ENCODE data around the gene SPRY4. TPM values are rescaled to one million over a fixed set of nuclear protein-coding genes. Genes with fewer than 3 reads are reported as not detected.

Gene SPRY4
- total RNA-seq, 1 donor from 2014 or later: 74.2 TPM

- Mint-ChIP-seq H3K9me3 (ENCODE audit: unreplicated experiment) (no peaks in the 10 kb centered on the region), H3K27me3 (ENCODE audit: unreplicated experiment) (peaks cover 6% of the 10 kb centered on the region), H3K36me3 (ENCODE audit: low read depth, unreplicated experiment) (peaks cover 33% of the 10 kb centered on the region), H3K27ac (ENCODE audit: unreplicated experiment) (peak overlapping the region; percentile 55), H3K4me1 (ENCODE audit: unreplicated experiment) (peaks cover 75% of the 10 kb centered on the region), H3K4me3 (ENCODE audit: unreplicated experiment) (peak overlapping the region; percentile 87)
- DNase-seq (ENCODE audit: low spot score): no peak
- no peak for TF ChIP-seq CTCF (IDR thresholded peaks at IDR 0.05; ENCODE audit: unreplicated experiment)
These were observed 4.4 kb downstream of the SPRY4 start for GRCh38 chr5:142320430-142320738.

- H3K4me3 Mint-ChIP-seq (ENCODE audit: unreplicated experiment): peak overlapping the region; percentile 87
- no peak overlapping the region for H3K27ac Mint-ChIP-seq (ENCODE audit: unreplicated experiment)
- no peak for DNase-seq (ENCODE audit: low spot score)
- H3K36me3 Mint-ChIP-seq (ENCODE audit: low read depth, unreplicated experiment): peaks cover 36% of the 10 kb centered on the region
- no peak for TF ChIP-seq CTCF (IDR thresholded peaks at IDR 0.05; ENCODE audit: unreplicated experiment)
- peaks cover 81% of the 10 kb centered on the region for H3K4me1 Mint-ChIP-seq (ENCODE audit: unreplicated experiment)
- H3K9me3 Mint-ChIP-seq (ENCODE audit: unreplicated experiment): no peaks in the 10 kb centered on the region
- peaks cover 6% of the 10 kb centered on the region for H3K27me3 Mint-ChIP-seq (ENCODE audit: unreplicated experiment)
These were observed 5.0 kb downstream of the SPRY4 start for GRCh38 chr5:142319560-142320429.

- Mint-ChIP-seq H3K36me3 (ENCODE audit: low read depth, unreplicated experiment) (peaks cover 38% of the 10 kb centered on the region), H3K27me3 (ENCODE audit: unreplicated experiment) (peaks cover 7% of the 10 kb centered on the region), H3K4me3 (ENCODE audit: unreplicated experiment) (peak overlapping the region; percentile 51), H3K4me1 (ENCODE audit: unreplicated experiment) (peaks cover 82% of the 10 kb centered on the region), H3K27ac (ENCODE audit: unreplicated experiment) (no peak overlapping the region), H3K9me3 (ENCODE audit: unreplicated experiment) (no peaks in the 10 kb centered on the region)
- no peak for DNase-seq (ENCODE audit: low spot score)
- TF ChIP-seq CTCF (IDR thresholded peaks at IDR 0.05; ENCODE audit: unreplicated experiment): no peak
These were observed 5.7 kb downstream of the SPRY4 start for GRCh38 chr5:142319105-142319504.

GRCh38 chr5:142317753-142318152, 7.1 kb downstream of the SPRY4 start:
- peaks cover 43% of the 10 kb centered on the region for H3K36me3 Mint-ChIP-seq (ENCODE audit: low read depth, unreplicated experiment)
- H3K27me3 Mint-ChIP-seq (ENCODE audit: unreplicated experiment): peaks cover 10% of the 10 kb centered on the region
- H3K4me3 Mint-ChIP-seq (ENCODE audit: unreplicated experiment): no peak overlapping the region
- peak overlapping the region; percentile 24 for H3K27ac Mint-ChIP-seq (ENCODE audit: unreplicated experiment)
- DNase-seq (ENCODE audit: low spot score): no peak
- no peak for TF ChIP-seq CTCF (IDR thresholded peaks at IDR 0.05; ENCODE audit: unreplicated experiment)
- H3K4me1 Mint-ChIP-seq (ENCODE audit: unreplicated experiment): peaks cover 87% of the 10 kb centered on the region
- no peaks in the 10 kb centered on the region for H3K9me3 Mint-ChIP-seq (ENCODE audit: unreplicated experiment)

- TF ChIP-seq CTCF (IDR thresholded peaks at IDR 0.05; ENCODE audit: unreplicated experiment): no peak
- H3K9me3 Mint-ChIP-seq (ENCODE audit: unreplicated experiment): no peaks in the 10 kb centered on the region
- peaks cover 47% of the 10 kb centered on the region for H3K36me3 Mint-ChIP-seq (ENCODE audit: low read depth, unreplicated experiment)
- no peak overlapping the region for H3K27ac Mint-ChIP-seq (ENCODE audit: unreplicated experiment)
- H3K27me3 Mint-ChIP-seq (ENCODE audit: unreplicated experiment): peaks cover 10% of the 10 kb centered on the region
- H3K4me1 Mint-ChIP-seq (ENCODE audit: unreplicated experiment): peaks cover 88% of the 10 kb centered on the region
- no peak for DNase-seq (ENCODE audit: low spot score)
- no peak overlapping the region for H3K4me3 Mint-ChIP-seq (ENCODE audit: unreplicated experiment)
These were observed 7.6 kb downstream of the SPRY4 start for GRCh38 chr5:142317173-142317572.
